ENCODE measurements around the gene STT3A. TPM values are rescaled to one million over a fixed set of nuclear protein-coding genes. Genes with fewer than 3 reads are reported as not detected.

The STT3A gene
- 100 to 1,000 TPM in 6 of 8 experiments, 10 to 100 TPM in 2; 72.6 to 145 (median 123) TPM for total RNA-seq

DNA sequence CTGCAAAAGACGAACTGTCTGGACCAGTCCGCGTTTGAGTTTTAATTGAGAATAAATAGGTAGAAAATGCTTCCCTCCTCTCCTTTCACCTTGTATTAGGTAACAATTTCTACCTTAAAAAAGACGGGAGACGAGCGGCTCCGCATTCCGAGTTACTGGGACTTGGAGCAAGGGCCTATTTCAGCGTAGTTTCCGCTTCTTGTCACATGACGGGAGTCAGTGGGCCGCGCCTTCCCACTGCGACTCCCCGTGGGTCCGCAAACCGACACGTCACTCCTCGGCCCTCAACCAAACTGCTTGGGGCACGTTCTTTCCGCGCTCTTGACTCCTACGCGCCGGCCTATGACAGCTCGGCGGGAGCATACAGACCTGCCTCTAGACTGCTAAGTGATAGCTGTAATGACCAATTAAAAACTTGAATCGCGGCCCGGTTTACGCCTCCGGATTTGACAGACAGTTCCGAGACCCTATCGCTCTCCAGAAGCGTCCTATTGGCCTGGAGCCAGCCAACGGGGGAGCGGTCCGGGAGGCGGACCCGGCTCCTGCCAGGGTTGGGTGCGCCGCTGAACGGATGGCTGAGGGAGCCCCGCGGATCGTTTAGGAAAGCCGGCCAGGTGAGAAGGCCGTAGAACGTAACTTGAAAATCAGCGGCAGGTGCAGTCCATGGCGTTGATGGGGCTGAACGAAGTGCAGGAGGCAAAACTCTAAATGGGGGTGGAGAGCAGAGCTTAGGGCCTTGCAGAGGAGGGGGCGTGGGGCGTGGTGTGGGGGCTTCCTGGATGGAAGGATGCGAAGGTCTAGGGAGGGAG is at the start of gene STT3A:
STT3A (plus strand) TSS at position 548 of the 809 bp plus-strand sequence. CDS start 3,064 bp downstream, outside the sequence.
- Histone ChIP-seq H3K4me1 (replicated peaks in 1 of 2) (peaks cover 13 to 17% of the 10 kb centered on the region in 2 donors), H3K27ac (peak within 1 kb of the TSS; percentile 90 to 94), H3K4me3 (peak within 1 kb of the TSS; percentile 63 to 93 (median 87))
- 0 to 3% (median 2%) methylated on average over 7 to 21 of the region's 55 CpGs; no CpG with 5 or more reads in 2 of the 10 experiments for WGBS, 10 experiments
- peak; percentile 88 to 97 (median 95) for ATAC-seq (replicated peaks in 6 of 8)
- in situ Hi-C loops (cut with MboI; ENCODE audit: low pct_unique_long_range_greater_than_20kb in 2 of 9, low sequenced_read_pairs in 9 of 9, unreplicated experiment in 9 of 9) = no loop called here

DNA sequence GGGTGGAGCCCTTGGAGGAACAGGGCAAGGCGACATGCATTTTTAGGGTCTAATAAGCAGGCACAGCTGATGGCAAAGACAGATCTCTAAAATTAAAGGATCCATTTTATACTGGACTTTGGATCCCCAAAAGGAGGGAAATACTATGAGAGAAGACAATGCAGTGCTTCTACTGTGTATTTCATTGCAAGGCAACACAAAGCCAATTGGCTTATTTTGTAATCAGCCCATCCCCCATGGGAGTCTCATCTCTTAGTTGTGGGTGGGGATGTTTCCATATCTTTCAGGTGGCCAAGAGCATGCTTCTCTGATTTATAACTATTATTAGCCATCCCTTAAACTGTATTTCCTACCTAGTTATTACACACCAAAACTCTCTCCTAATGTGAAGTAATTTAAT is 41.9 kb upstream of the STT3A start:
- no peaks in the 10 kb centered on the region for H3K4me1 ChIP-seq (replicated peaks in 1 of 2)
- 54 to 100% (median 90%) methylated on average over 1 of the region's 1 CpG; no CpG with 5 or more reads in 5 of the 10 experiments for WGBS, 10 experiments
- in situ Hi-C loops (cut with MboI; ENCODE audit: low pct_unique_long_range_greater_than_20kb in 2 of 9, low sequenced_read_pairs in 9 of 9, unreplicated experiment in 9 of 9) = no loop called here

DNA sequence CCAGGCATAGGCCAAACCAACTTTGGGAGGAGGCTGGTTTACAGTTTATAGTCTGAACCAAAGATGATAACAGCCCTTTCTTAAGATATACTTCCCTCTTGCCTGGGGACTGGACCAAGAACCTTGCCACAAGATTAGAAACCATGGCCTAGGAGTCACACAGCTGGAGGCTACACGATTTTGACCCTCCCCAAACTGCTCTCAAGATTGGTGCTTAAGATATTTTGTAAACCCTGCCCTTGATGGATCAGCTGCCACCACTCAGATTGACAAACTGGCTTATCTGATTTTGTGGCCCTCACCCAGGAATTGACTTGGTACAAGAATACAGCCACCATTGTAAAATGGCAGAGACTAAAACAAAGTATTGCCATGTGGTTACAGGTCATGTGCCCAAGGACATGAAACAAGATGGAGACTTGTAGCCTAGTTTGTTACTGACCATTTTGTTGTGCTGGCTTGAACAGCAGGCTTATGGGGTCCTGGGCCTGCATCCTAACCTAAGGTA is 40.8 kb upstream of the STT3A start:
- no peak overlapping the region for H3K27ac ChIP-seq
- ATAC-seq (replicated peaks in 6 of 8) = no peak
- 0 to 20% (median 0%) methylated on average over 1 of the region's 1 CpG; no CpG with 5 or more reads in 6 of the 10 experiments for WGBS, 10 experiments
- in situ Hi-C loops (cut with MboI; ENCODE audit: low pct_unique_long_range_greater_than_20kb in 2 of 9, low sequenced_read_pairs in 9 of 9, unreplicated experiment in 9 of 9) = no loop called here
- H3K4me1 ChIP-seq (replicated peaks in 1 of 2) = no peaks in the 10 kb centered on the region
- no peak overlapping the region for H3K4me3 ChIP-seq

More for the DNA sequence above, 41.9 kb upstream of the STT3A start:
- H3K27ac ChIP-seq = no peak overlapping the region
- ATAC-seq (replicated peaks in 6 of 8) = no peak
- H3K4me3 ChIP-seq = no peak overlapping the region

DNA sequence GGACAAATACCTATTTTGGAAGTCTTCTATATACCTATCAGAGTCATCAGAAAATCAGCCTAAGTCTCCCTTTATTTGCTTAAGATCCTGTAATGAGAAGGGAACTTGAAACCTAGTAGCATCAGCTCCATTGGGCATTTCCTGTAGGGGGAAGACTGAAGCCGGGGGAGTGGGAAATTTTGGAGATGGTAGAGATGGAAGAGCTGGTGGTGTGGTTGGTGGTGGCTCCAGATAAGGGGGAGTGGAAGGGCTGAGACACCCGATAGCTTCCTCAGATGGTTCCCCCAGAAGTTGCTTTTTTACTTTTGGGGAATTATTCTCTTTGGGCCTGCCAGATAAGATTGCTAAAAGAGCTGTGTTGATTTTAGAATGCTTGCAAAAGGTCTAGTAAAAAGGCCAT is 39.7 kb upstream of the STT3A start:
- H3K4me3 ChIP-seq = no peak overlapping the region
- H3K4me1 ChIP-seq (replicated peaks in 1 of 2) = no peaks in the 10 kb centered on the region
- ATAC-seq (replicated peaks in 6 of 8) = no peak
- in situ Hi-C loops (cut with MboI; ENCODE audit: low pct_unique_long_range_greater_than_20kb in 2 of 9, low sequenced_read_pairs in 9 of 9, unreplicated experiment in 9 of 9) = no loop called here
- WGBS, 10 experiments = 0 to 92% (median 72%) methylated on average over 1 to 2 of the region's 2 CpGs; no CpG with 5 or more reads in 2 of the 10 experiments
- no peak overlapping the region for H3K27ac ChIP-seq

DNA sequence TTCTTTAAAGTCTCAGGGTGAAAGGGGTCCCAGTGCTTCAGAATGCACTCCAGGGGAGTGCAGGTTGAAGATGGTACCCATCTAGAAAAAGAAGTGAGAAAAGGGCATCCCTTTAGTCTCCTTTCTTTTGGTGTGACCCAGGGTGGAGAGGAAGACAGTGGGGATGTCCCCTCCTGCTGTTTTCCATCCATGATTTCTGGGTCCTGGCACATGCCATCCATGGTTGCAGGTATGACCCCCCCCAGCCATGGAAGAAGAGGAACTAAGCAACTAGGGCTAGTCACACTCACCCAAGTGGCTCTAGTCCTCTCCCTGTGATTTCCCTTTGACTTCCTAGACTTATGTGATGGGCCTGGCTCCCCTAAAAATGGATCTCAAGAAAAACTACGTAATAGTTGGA is 39.3 kb upstream of the STT3A start:
- in situ Hi-C loops (cut with MboI; ENCODE audit: low pct_unique_long_range_greater_than_20kb in 2 of 9, low sequenced_read_pairs in 9 of 9, unreplicated experiment in 9 of 9) = no loop called here
- Histone ChIP-seq H3K27ac (no peak overlapping the region), H3K4me3 (no peak overlapping the region), H3K4me1 (replicated peaks in 1 of 2) (no peaks in the 10 kb centered on the region)
- WGBS, 10 experiments = 67 to 100% (median 85%) methylated on average over 1 of the region's 1 CpG; no CpG with 5 or more reads in 6 of the 10 experiments
- no peak for ATAC-seq (replicated peaks in 6 of 8)

DNA sequence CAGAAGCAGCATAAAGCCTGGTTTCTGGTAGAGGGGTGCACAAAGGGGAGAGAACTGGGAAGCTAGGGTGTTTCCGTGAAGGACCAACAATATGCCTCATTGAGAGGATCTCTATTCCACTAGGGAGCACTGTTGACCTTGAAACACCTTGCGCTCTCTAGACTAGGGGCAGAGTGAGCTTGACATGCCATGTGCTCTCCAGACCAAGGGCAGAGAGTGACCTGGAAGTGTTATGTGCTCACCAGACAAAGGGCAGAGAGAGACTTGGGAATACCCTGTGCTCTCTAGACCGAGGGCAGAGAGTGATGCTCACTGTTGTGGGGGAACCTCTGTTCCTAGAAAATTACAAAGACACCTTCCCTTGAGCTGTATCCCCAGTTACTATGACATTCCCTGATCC is 38.6 kb upstream of the STT3A start:
- ATAC-seq (replicated peaks in 6 of 8) = no peak
- H3K4me1 ChIP-seq (replicated peaks in 1 of 2) = no peaks in the 10 kb centered on the region
- 0 to 100% (median 67%) methylated on average over 1 to 3 of the region's 3 CpGs; no CpG with 5 or more reads in 3 of the 10 experiments for WGBS, 10 experiments
- in situ Hi-C loops (cut with MboI; ENCODE audit: low pct_unique_long_range_greater_than_20kb in 2 of 9, low sequenced_read_pairs in 9 of 9, unreplicated experiment in 9 of 9) = no loop called here
- H3K4me3 ChIP-seq = no peak overlapping the region
- no peak overlapping the region for H3K27ac ChIP-seq

DNA sequence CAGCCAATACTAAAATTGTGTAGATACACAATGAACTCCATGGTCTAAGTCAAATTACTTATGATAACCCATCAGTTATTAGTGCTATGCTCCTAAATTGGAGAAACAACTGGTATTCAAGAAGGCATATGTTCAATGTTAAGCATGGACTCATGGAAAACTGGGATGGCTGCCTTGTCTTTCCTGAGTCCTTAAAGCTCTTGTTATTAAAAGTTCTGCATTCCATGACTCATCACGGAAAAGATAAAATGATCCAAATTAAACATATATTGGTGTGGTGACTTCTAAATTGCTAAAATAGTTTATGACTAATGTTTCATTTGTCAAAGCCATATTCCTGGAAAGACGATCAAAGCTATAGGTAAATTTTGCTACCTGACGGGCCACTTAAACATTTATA is 32.8 kb upstream of the STT3A start:
- Histone ChIP-seq H3K4me3 (no peak overlapping the region), H3K4me1 (replicated peaks in 1 of 2) (no peaks in the 10 kb centered on the region), H3K27ac (no peak overlapping the region)
- ATAC-seq (replicated peaks in 6 of 8) = no peak
- 42 to 100% (median 94%) methylated on average over 2 to 3 of the region's 3 CpGs; no CpG with 5 or more reads in 1 of the 10 experiments for WGBS, 10 experiments
- in situ Hi-C loops (cut with MboI; ENCODE audit: low pct_unique_long_range_greater_than_20kb in 2 of 9, low sequenced_read_pairs in 9 of 9, unreplicated experiment in 9 of 9) = no loop called here

DNA sequence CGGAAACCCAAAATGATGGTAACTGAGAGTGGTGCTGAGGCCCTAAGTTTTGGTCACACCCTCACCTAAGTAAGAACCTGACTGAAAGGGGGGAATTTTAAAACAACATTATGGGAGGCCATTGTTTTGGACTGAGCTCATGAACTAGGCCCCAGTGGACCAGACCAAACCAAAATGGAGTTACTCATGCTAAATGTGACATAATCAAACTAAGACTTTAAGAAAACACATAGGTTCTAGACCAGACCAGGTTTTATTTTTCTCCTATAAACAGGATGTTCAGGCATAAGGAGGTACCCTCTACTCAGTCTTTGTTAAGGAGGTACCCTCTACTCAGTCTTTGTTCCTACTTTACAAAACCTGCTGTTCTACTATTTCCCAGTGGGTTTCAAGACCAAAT is 30.7 kb upstream of the STT3A start:
- Histone ChIP-seq H3K4me3 (no peak overlapping the region), H3K4me1 (replicated peaks in 1 of 2) (no peaks in the 10 kb centered on the region), H3K27ac (no peak overlapping the region)
- WGBS, 10 experiments = 90 to 100% (median 100%) methylated on average over 1 of the region's 1 CpG; no CpG with 5 or more reads in 6 of the 10 experiments
- ATAC-seq (replicated peaks in 6 of 8) = no peak
- in situ Hi-C loops (cut with MboI; ENCODE audit: low pct_unique_long_range_greater_than_20kb in 2 of 9, low sequenced_read_pairs in 9 of 9, unreplicated experiment in 9 of 9) = no loop called here

DNA sequence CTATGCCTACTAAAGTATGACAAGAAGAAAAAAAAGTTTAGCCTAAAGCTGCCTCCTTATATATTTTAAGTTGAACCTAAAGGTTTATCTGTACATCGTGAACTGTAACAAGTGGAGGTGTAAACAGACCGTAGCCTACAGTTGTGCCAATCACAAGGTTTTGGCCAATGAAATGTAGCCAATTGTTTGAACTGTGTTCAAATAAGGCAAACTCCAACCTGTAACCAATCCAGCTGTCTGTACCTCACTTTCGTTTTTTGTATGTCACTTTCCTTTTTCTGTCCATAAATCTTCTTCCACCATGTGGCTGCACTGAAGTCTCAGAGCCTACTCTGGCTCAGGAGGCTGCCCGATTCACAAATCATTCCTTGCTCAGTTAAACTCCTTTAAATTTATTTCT is 30.2 kb upstream of the STT3A start:
- ATAC-seq (replicated peaks in 6 of 8) = no peak
- in situ Hi-C loops (cut with MboI; ENCODE audit: low pct_unique_long_range_greater_than_20kb in 2 of 9, low sequenced_read_pairs in 9 of 9, unreplicated experiment in 9 of 9) = no loop called here
- 0 to 100% (median 64%) methylated on average over 1 to 4 of the region's 4 CpGs for WGBS, 10 experiments
- Histone ChIP-seq H3K4me1 (replicated peaks in 1 of 2) (no peaks in the 10 kb centered on the region), H3K4me3 (no peak overlapping the region), H3K27ac (no peak overlapping the region)

DNA sequence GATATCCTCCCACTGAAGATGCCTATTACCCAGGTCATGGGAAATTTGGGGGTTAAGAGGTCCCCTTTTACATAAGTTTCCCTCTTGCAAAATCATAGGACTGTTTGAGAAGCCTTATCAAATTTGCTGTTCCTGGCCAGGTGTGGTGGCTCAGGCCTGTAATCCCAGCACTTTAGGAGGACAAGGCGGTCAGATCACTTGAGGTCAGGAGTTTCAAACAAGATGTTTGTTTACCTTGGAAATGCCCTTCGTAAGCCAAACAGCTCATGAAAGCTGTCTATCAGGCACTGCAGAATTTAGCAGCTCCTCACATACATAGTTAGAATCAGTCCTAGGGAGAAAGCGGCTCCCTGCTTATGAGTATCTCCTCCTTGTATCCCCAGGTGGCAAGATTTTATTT is 28.3 kb upstream of the STT3A start:
- in situ Hi-C loops (cut with MboI; ENCODE audit: low pct_unique_long_range_greater_than_20kb in 2 of 9, low sequenced_read_pairs in 9 of 9, unreplicated experiment in 9 of 9) = no loop called here

DNA sequence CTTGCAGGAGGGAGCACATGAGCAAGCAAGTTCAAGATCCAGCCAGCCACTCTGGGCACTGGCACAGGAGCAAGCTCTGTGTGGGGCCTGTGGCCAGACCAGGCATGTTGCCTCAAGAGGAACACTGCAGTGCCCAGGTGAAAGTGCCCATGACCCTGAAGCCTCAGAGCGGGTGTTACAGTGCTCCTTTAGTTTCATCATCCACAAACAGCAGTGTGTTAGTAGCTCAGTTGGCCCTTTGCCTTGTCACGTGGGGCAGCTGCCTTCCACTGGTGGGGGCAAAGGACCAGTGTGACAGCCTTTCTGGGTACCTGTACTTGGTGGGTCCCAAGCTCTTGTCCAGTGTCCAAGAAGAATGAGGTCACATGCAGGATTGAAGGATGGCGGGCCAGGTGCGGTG is 26.4 kb upstream of the STT3A start:
- no peak overlapping the region for H3K4me3 ChIP-seq

More for the DNA sequence above, 28.3 kb upstream of the STT3A start:
- ATAC-seq (replicated peaks in 6 of 8) = no peak
- WGBS, 10 experiments = 0 to 100% (median 81%) methylated on average over 1 to 3 of the region's 3 CpGs; no CpG with 5 or more reads in 3 of the 10 experiments
- Histone ChIP-seq H3K4me1 (replicated peaks in 1 of 2) (no peaks in the 10 kb centered on the region), H3K27ac (no peak overlapping the region), H3K4me3 (no peak overlapping the region)

DNA sequence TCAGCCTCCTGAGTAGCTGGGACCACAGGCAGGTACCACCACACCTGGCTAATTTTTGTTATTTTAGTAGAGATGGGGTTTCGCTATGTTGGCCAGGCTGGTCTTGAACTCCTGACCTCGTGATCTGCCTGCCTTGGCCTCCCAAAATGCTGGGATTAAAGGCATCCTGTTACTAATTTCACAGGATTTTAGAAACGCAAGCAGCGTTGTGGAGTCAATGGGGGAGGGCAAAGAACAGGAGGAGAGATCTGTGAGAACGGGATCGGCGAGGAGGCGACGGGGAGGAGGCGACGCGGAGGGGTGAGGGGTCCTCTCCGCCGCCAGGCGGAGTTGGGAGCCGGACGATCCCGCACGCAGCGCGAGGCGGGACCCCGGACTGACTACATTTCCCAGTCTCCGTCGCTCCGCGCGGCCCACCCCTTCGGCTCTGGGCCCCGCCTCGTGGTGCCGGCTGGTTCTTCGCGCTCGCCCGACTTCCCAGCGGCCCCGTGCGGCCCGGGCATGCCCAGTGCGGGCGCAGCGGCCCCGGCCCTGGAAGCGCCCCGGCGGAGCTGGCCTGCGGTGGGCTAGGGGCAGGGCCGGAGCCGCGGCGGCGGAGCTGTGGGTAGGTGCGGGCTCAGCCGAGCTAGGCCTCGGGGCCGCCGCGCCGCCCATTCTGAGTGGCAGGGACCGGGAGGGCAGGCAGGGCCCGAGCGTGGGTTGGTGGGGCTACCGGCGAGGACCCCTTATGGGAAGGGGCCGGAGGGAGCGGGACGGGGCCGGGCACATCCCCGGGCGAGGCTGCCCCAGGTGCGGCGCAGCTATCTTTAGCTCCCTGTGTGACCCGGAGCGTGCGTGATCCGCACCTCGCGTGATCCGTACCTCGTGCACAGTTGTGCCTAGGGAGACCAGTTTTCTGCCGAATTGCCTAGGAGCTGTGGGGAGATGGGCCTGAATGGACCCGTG is 23.4 kb upstream of the STT3A start, which contains the start of gene EI24:
EI24 (plus strand) TSS at position 508 of the 945 bp plus-strand sequence. CDS start 3,051 bp downstream, outside the sequence.
- in situ Hi-C loops (cut with MboI; ENCODE audit: low pct_unique_long_range_greater_than_20kb in 2 of 9, low sequenced_read_pairs in 9 of 9, unreplicated experiment in 9 of 9) = no loop called here
- peak within 1 kb of the TSS; percentile 62 to 85 (median 79) for H3K4me3 ChIP-seq
- ATAC-seq (replicated peaks in 6 of 8) = peak; percentile 96 to 99 (median 97)
- H3K27ac ChIP-seq = peak within 1 kb of the TSS; percentile 21 to 66
- 0 to 11% (median 4%) methylated on average over 4 to 12 of the region's 83 CpGs; no CpG with 5 or more reads in 5 of the 10 experiments for WGBS, 10 experiments
- peaks cover 7 to 10% of the 10 kb centered on the region in 2 donors for H3K4me1 ChIP-seq (replicated peaks in 1 of 2)

More for the DNA sequence above, 26.4 kb upstream of the STT3A start:
- in situ Hi-C loops (cut with MboI; ENCODE audit: low pct_unique_long_range_greater_than_20kb in 2 of 9, low sequenced_read_pairs in 9 of 9, unreplicated experiment in 9 of 9) = no loop called here
- Histone ChIP-seq H3K4me1 (replicated peaks in 1 of 2) (peaks cover 7 to 10% of the 10 kb centered on the region in 2 donors), H3K27ac (no peak overlapping the region)
- WGBS, 10 experiments = 67 to 100% (median 100%) methylated on average over 1 of the region's 4 CpGs; no CpG with 5 or more reads in 7 of the 10 experiments
- ATAC-seq (replicated peaks in 6 of 8) = no peak
